MM.1S (cell line): Measurements from ENCODE around the gene ADCY2.

Source experiments
- DNase-seq: peaks from one replicate; pipeline ENCODE4 v3.0.0-alpha.2; 2015
- H2AFZ ChIP-seq: fragments of 300-600 bp; sonication (generic); 2 replicates; pipeline ENCODE4 v1.6.0; 2016; ENCODE audit warnings: antibody characterized with exemption, low read length
- H3F3A ChIP-seq: fragments of 300-600 bp; sonication (generic); 2 replicates; pipeline ENCODE4 v1.6.1; 2016; ENCODE audit warnings: mild to moderate bottlenecking, antibody characterized with exemption, low read length, moderate library complexity, mixed read lengths; ENCODE audit not compliant: insufficient read depth
- H3K27ac ChIP-seq: fragments of 300-600 bp; sonication (generic); 2 replicates; pipeline ENCODE4 v1.5.1; 2016; ENCODE audit warnings: mild to moderate bottlenecking, low read length
- H3K27me3 ChIP-seq: fragments of 300-600 bp; sonication (generic); replicated peaks from 2 replicates; pipeline ENCODE4 v1.6.0; 2016; ENCODE audit warnings: low read length; ENCODE audit not compliant: insufficient read depth
- H3K36me3 ChIP-seq: fragments of 300-600 bp; sonication (generic); replicated peaks from 2 replicates; pipeline ENCODE4 v1.6.1; 2016; ENCODE audit warnings: mild to moderate bottlenecking, low read length, mixed read lengths; ENCODE audit not compliant: insufficient read depth
- H3K4me1 ChIP-seq: fragments of 300-600 bp; sonication (generic); 2 replicates; pipeline ENCODE4 v1.6.1; 2016; ENCODE audit warnings: low read length, mixed read lengths
- H3K4me2 ChIP-seq: fragments of 300-600 bp; sonication (generic); 2 replicates; pipeline ENCODE4 v1.6.0; 2016; ENCODE audit warnings: low read depth, low read length
- H3K4me3 ChIP-seq: fragments of 300-600 bp; sonication (generic); 2 replicates; pipeline ENCODE4 v1.5.1; 2016; ENCODE audit warnings: low read length, mixed read lengths
- H3K79me2 ChIP-seq: fragments of 300-600 bp; sonication (generic); 2 replicates; pipeline ENCODE4 v1.6.1; 2016; ENCODE audit warnings: mixed run types, low read length, mixed read lengths
- H3K9ac ChIP-seq: fragments of 300-600 bp; sonication (generic); 2 replicates; pipeline ENCODE4 v1.6.1; 2016; ENCODE audit warnings: low read length, mixed read lengths
- H3K9me2 ChIP-seq: fragments of 300-600 bp; sonication (generic); replicated peaks from 2 replicates; pipeline ENCODE4 v1.6.1; 2016; ENCODE audit warnings: mild to moderate bottlenecking, low read length, mixed read lengths; ENCODE audit not compliant: insufficient read depth
- H3K9me3 ChIP-seq: fragments of 300-600 bp; sonication (generic); replicated peaks from 2 replicates; pipeline ENCODE4 v1.6.1; 2016; ENCODE audit warnings: mild to moderate bottlenecking, low read length, mixed read lengths; ENCODE audit not compliant: insufficient read depth
- H4K20me1 ChIP-seq: fragments of 300-600 bp; sonication (generic); 2 replicates; pipeline ENCODE4 v1.6.1; 2016; ENCODE audit warnings: mild to moderate bottlenecking, low read length, moderate library complexity, mixed read lengths; ENCODE audit not compliant: insufficient read depth
- CTCF ChIP-seq: fragments of 300-600 bp; sonication (generic); IDR thresholded peaks from 2 replicates; pipeline ENCODE4 v1.5.1; 2016; ENCODE audit warnings: antibody characterized with exemption, low read length, mixed read lengths
- EZH2 ChIP-seq: fragments of 300-600 bp; sonication (generic); optimal IDR thresholded peaks from 2 replicates; pipeline ENCODE3; 2017; ENCODE audit warnings: low read depth, mild to moderate bottlenecking, antibody characterized with exemption, low read length, mixed read lengths
- EZH2phosphoT487 ChIP-seq: fragments of 300-600 bp; sonication (generic); IDR thresholded peaks from 2 replicates; pipeline ENCODE4 v1.6.1; 2018; ENCODE audit warnings: antibody characterized with exemption, low read length

ADCY2 gene

DNA sequence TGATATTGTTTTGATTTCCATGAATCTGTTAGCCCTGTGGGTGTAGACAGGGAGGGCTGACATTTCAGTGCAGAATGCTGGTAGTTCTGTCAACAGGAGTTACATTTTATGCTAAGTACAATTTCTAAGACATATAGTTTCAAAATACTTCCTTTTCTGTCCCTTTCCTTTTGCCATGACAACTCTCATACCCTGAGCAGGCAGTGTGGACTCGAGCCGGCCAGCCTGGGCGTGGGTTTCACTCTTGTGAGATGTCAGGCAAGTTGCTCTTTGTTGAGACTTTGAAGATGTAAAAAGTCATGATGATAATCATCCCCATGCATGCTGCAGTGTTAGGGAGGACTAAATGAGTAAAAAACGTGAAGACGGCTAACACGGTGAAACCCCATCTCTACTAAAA lies 257.1 kb downstream of the ADCY2 start:
- Histone ChIP-seq H3K36me3 (no peaks in the 10 kb centered on the region), H3K27me3 (no peaks in the 10 kb centered on the region), H3K4me1 (no peaks in the 10 kb centered on the region), H3K9me2 (no peaks in the 10 kb centered on the region), H3K79me2 (no peaks in the 10 kb centered on the region), H3K4me2 (no peak overlapping the region), H2AFZ (no peak overlapping the region), H3K9ac (no peak overlapping the region), H3K9me3 (no peaks in the 10 kb centered on the region), H4K20me1 (no peaks in the 10 kb centered on the region), H3K27ac (no peak overlapping the region), H3F3A (no peaks in the 10 kb centered on the region), H3K4me3 (no peak overlapping the region)
- no peak for TF ChIP-seq EZH2
- no peak for TF ChIP-seq CTCF
- no peak for TF ChIP-seq EZH2phosphoT487
- no peak for DNase-seq

- no peaks in the 10 kb centered on the region for H3K9me3 ChIP-seq
- no peak overlapping the region for H2AFZ ChIP-seq
- H3K27ac ChIP-seq, result no peak overlapping the region
- H3K4me1 ChIP-seq, result no peaks in the 10 kb centered on the region
- no peaks in the 10 kb centered on the region for H4K20me1 ChIP-seq
- H3K9me2 ChIP-seq, result no peaks in the 10 kb centered on the region
- no peaks in the 10 kb centered on the region for H3F3A ChIP-seq
- H3K27me3 ChIP-seq, result no peaks in the 10 kb centered on the region
- no peaks in the 10 kb centered on the region for H3K79me2 ChIP-seq
- no peak for DNase-seq
- H3K36me3 ChIP-seq, result no peaks in the 10 kb centered on the region
- H3K9ac ChIP-seq, result no peak overlapping the region
- H3K4me3 ChIP-seq, result no peak overlapping the region
- H3K4me2 ChIP-seq, result no peak overlapping the region
- no peak for TF ChIP-seq EZH2
- TF ChIP-seq EZH2phosphoT487, result no peak
- TF ChIP-seq CTCF, result no peak
These were observed 261.2 kb downstream of the ADCY2 start for GRCh38 chr5:7657153-7657552.

- no peak overlapping the region for H3K27ac ChIP-seq
- no peaks in the 10 kb centered on the region for H4K20me1 ChIP-seq
- H3K36me3 ChIP-seq, result no peaks in the 10 kb centered on the region
- no peaks in the 10 kb centered on the region for H3K79me2 ChIP-seq
- H3K4me2 ChIP-seq, result no peak overlapping the region
- H3F3A ChIP-seq, result no peaks in the 10 kb centered on the region
- H3K4me1 ChIP-seq, result no peaks in the 10 kb centered on the region
- no peak overlapping the region for H2AFZ ChIP-seq
- H3K9ac ChIP-seq, result no peak overlapping the region
- no peak overlapping the region for H3K4me3 ChIP-seq
- TF ChIP-seq EZH2 (no peak), EZH2phosphoT487 (no peak), CTCF (no peak)
- H3K27me3 ChIP-seq, result no peaks in the 10 kb centered on the region
- no peak for DNase-seq
- H3K9me3 ChIP-seq, result no peaks in the 10 kb centered on the region
- no peaks in the 10 kb centered on the region for H3K9me2 ChIP-seq
These were observed 263.5 kb downstream of the ADCY2 start for GRCh38 chr5:7659420-7659819.
